ENCODE measurements around the gene TFE3. TPM values are rescaled to one million over a fixed set of nuclear protein-coding genes. Genes with fewer than 3 reads are reported as not detected.

Gene TFE3
- total RNA-seq, 2 experiments from 2014 or later: 25.7 to 26.8 TPM

DNA sequence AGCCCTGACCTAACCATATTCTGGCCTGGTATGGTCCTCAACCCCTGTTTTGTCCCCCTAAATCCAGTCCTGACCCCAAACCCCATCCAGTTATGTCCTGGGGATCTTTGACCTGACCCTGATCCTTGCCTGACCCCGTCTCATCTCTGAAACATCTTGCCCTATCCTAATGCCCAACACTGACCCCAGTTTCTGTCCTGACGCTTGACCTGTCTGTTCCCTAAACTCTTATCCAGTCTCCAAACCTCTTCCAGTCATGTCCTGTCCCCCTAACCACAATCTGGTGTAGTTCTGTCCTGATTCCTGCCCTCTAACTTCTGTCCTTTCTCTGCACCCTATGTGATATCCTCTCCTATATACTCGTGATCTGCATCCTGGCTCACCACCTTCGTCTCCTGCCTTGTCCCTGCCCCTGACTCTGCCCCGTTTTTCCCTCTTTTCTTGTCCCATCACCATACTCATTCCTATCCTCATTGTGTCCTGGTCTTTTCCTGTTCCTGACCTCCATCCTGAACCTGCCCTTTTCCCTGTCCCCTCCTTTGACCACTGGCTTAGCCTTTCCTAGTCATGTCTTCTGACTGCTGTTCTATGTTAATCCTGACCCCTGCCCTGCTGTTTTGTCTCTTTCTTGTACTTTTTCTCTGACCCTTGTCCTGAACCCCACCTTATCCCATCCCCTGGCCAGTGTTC, 11.1 kb upstream of the TFE3 start:
- Mint-ChIP-seq H3K9me3 (no peaks in the 10 kb centered on the region), H3K27me3 (no peaks in the 10 kb centered on the region), H3K27ac (peak overlapping the region; percentile 86), H3K4me1 (peaks cover 32% of the 10 kb centered on the region), H3K4me3 (peak overlapping the region; percentile 67), H3K36me3 (ENCODE audit: low read depth) (no peaks in the 10 kb centered on the region)
- POLR2A ChIA-PET: no interaction called here
- no peak for DNase-seq
- CTCF ChIA-PET: no interaction called here

DNA sequence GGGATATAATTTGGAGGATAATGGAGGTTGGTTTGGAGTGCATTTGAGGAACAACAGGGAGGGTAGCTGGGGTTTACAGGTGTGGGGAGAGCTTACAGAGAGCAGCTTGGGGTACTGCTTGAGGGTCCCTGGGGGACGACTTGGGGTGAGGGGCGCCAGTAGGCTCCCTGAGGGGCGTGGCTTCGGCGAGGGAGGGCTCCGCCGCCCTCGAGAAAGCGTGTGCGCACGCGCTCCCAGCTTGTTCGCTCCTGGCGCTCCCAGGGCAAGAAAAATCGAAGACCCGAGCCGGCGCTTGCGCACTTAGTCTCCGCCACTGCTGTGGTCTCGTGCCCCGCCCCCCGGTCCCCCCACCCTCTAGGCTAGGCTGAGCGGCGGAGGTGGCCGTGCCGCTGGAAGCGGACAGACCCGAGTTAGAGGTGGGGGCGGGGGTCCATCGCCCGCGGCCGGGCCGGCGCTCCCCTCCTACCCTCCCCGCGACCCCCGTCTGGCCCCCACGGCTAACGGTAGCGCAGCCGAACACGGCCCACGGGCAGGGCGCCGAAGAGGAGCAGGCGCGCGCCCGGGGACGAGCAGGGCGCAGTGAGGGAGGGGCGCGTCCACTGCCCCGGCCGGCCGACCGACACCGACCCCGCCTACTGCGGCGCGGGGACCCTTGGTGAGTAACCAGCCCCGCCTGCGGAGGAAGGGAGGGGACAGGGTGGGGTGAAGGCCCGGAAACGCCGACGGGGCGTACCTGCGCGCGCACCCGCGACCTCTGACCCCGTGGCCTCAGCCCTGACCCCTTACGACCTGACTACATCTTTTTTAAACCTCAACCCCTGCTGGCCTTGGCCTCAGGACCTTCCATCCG, 10.3 kb upstream of the TFE3 start:
- H3K4me3 Mint-ChIP-seq: peak overlapping the region; percentile 78
- H3K4me1 Mint-ChIP-seq: peaks cover 32% of the 10 kb centered on the region
- POLR2A ChIA-PET: no interaction called here

DNA sequence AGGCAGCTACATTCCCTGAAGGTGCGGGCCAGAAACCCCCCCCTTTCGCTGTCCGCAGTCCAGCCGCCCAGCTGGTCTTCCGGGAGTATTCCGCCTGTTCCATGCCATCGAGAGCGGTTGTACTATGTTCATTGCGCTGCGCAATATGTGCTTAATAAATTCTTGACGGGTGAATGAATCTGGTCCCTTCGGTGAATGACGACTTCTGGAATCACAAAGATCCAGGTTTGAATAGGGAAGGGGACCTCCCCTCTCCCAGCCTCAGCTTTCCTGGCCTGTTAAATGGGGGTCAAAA, 777 bp upstream of the TFE3 start:
- H3K4me1 Mint-ChIP-seq: peaks cover 40% of the 10 kb centered on the region
- H3K27me3 Mint-ChIP-seq: no peaks in the 10 kb centered on the region
- POLR2A ChIA-PET: no interaction called here
- H3K36me3 Mint-ChIP-seq (ENCODE audit: low read depth): peaks cover 7% of the 10 kb centered on the region
- H3K4me3 Mint-ChIP-seq: peak overlapping the region; percentile 90
- CTCF ChIA-PET: interaction anchor here (0.8 to 1.4 kb wide), 4 partner anchors 14 to 396 kb away, joined by 3 to 5 read pairs (median 4); partner anchors contain the start of gene CCDC120
- no peak for DNase-seq
- H3K27ac Mint-ChIP-seq: peak overlapping the region; percentile 95
- H3K9me3 Mint-ChIP-seq: no peaks in the 10 kb centered on the region

More for the DNA sequence above, 10.3 kb upstream of the TFE3 start:
- Mint-ChIP-seq H3K27me3 (no peaks in the 10 kb centered on the region), H3K36me3 (ENCODE audit: low read depth) (no peaks in the 10 kb centered on the region), H3K9me3 (no peaks in the 10 kb centered on the region), H3K27ac (peak overlapping the region; percentile 91)
- DNase-seq: peak; percentile 63
- CTCF ChIA-PET: interaction anchor here (0.6 kb wide), 2 partner anchors 13 to 1714 kb away, joined by 3 to 5 read pairs; no protein-coding TSS in a partner anchor

DNA sequence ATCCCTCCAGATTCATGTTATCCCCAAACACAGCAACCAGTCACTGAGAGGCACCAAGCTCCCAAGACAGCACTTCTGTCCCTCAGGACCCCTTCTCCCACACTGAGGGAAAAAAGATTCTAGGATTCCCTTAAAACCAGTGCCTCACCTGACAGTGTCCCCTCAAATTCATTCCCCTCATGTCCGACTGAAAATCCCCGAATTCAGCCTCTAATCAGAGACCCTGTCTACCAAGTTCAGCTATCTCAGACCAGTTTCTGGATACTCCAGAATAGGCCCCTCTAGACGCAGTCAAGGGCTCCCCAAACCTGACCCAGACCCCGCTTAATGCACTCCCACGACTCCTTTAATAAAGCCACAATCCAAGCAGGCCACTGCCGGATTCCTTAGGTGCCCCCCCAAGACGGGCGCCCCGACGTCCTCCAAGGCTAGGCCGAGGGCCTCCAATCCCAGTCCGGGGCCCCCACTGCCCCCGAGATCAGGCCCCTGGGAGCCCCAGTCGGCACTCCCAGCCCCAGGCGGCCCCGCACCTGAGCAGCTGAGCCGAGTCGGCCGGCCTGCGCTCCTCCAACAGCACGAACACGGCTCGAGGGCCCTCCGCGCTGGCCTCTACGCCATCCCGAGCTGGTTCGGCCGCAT, 457 bp downstream of the TFE3 start:
- Mint-ChIP-seq H3K4me3 (peak overlapping the region; percentile 90), H3K27ac (peak overlapping the region; percentile 95), H3K9me3 (no peaks in the 10 kb centered on the region), H3K27me3 (no peaks in the 10 kb centered on the region), H3K4me1 (peaks cover 46% of the 10 kb centered on the region), H3K36me3 (ENCODE audit: low read depth) (peaks cover 17% of the 10 kb centered on the region)
- POLR2A ChIA-PET: no interaction called here
- peak; percentile 6 for DNase-seq
- CTCF ChIA-PET: interaction anchor here (1.0 kb wide), 1 partner anchor 27 kb away, joined by 3 read pairs; no protein-coding TSS in a partner anchor

DNA sequence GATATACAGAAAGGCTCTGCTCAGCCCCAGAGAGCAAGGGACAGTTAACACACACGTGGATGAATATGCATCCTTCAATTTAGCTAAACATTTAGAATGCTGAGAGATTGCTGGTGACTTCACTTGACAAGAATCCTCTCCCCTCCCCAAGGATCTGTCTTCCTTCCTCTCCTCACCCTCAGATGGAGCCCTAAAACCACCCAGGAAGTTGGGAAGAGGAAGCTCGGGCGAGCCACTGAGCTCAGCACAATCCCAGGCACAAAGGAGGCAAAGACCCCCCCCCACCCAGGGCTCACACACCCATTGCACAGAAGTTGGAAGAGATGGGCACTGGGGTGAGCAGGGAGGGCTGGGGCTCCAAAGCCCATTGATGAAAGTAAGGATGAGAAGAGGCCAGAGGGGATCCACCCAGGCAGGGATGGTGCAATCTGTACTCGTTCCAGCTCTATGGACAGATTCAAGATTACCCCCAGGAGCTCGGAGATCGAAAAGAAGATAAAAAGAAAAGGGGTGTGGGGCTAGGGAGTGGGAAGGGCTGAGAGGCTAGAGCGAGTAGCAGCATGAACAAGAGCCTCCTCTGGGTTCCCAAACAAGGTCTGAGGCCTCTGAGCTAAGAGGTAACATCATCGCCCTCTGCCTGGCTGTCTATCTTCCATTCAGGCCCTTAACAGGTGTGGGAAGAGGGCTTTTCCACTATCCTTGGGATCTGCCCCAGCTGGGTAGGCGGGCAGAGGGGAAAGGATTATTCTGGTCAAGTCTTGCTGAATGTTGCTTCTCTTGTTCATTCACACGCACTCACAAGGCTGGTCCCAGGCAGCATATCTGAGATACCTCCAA, 1.2 kb downstream of the TFE3 start:
- H3K36me3 Mint-ChIP-seq (ENCODE audit: low read depth): peaks cover 18% of the 10 kb centered on the region
- H3K27me3 Mint-ChIP-seq: no peaks in the 10 kb centered on the region
- CTCF ChIA-PET: interaction anchor here (0.6 to 1.2 kb wide), 3 partner anchors 14 to 116 kb away, joined by 3 read pairs; no protein-coding TSS in a partner anchor

DNA sequence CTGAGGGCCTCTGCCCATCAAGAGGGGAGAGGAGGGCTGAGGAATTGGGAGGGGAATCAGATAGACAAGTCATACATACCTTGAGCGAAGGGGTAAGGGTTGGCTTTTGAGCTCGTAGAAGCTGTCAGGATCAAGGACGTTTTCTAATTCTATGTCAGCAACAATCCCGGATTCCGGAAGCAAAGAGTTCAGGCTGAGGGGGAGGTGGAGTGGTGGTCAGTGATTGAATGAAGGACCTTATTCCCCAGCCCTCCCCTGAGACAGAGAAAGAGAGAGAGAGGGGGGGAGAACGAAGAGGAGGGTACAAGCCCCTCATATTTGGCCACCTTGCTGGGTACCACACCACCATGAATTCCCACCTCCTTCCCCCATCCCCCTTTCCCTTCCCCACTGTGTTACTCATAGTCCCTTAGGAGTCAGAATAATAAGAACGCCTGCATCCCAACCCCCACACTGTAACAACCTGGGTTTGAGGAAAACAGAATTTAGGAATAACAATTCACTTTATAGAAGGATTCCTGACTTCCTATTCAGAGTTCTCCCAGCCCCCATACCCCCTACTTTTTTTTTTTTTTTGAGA, 2.7 kb downstream of the TFE3 start:
- ChIA-PET POLR2A (no interaction called here), CTCF (interaction anchor here (1.0 to 1.2 kb wide), 2 partner anchors 13 to 15 kb away, joined by 3 read pairs; no protein-coding TSS in a partner anchor)
- H3K27me3 Mint-ChIP-seq: no peaks in the 10 kb centered on the region
- peak overlapping the region; percentile 50 for H3K4me3 Mint-ChIP-seq
- H3K27ac Mint-ChIP-seq: peak overlapping the region; percentile 87
- DNase-seq: no peak
- peaks cover 46% of the 10 kb centered on the region for H3K4me1 Mint-ChIP-seq
- peaks cover 18% of the 10 kb centered on the region for H3K36me3 Mint-ChIP-seq (ENCODE audit: low read depth)
- H3K9me3 Mint-ChIP-seq: no peaks in the 10 kb centered on the region

More for the DNA sequence above, 1.2 kb downstream of the TFE3 start:
- no peaks in the 10 kb centered on the region for H3K9me3 Mint-ChIP-seq
- POLR2A ChIA-PET: no interaction called here
- H3K27ac Mint-ChIP-seq: peak overlapping the region; percentile 95
- peak; percentile 7 for DNase-seq
- peaks cover 46% of the 10 kb centered on the region for H3K4me1 Mint-ChIP-seq
- H3K4me3 Mint-ChIP-seq: peak overlapping the region; percentile 90

DNA sequence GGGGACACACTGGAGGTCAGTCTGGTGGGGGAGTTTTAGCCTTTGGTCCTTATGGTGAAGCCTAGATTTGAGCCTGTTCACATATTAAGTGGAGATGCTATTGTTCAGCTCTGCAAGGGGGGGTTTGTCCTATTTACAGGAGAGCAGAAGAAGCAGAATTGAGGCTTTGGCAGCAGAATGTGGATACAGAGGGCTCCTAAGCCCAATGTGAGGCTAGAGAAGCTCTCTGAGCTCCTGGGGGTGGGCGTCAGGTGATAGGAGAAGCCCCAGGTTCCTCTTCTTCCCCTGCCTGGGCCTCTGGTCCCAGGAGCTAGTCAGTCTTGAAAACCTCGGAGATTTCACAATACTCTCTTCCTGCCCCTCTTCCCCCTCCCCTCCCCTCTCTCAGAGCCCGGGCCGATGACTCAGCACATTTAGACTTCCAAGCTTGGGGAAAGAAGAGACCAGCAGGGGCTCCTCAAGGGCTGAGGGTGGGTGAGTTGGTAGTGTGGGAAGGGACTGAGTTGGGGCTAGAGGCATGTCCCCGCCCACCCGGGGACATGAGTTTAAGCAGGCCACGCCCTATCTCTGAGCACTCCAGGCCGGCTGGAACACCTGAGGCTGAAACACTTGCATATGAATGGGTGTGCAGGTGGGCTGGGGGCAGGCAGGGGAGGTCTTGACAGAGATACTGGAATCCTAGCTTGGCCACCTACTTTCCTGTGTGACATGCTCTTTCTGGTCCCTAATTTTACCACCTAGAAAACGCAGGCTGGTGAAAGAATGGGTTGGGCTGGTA, 3.4 kb downstream of the TFE3 start:
- ChIA-PET CTCF (interaction anchor here (0.6 to 1.0 kb wide), 2 partner anchors 13 to 22 kb away, joined by 3 read pairs; no protein-coding TSS in a partner anchor), POLR2A (interaction anchor here (0.7 kb wide), 1 partner anchor 38 kb away, joined by 3 read pairs; the partner anchor contains the start of gene GRIPAP1)
- Mint-ChIP-seq H3K27ac (peak overlapping the region; percentile 87), H3K9me3 (no peaks in the 10 kb centered on the region), H3K4me1 (peaks cover 46% of the 10 kb centered on the region), H3K4me3 (peak overlapping the region; percentile 50), H3K27me3 (no peaks in the 10 kb centered on the region), H3K36me3 (ENCODE audit: low read depth) (peaks cover 19% of the 10 kb centered on the region)
- peak; percentile 48 for DNase-seq

DNA sequence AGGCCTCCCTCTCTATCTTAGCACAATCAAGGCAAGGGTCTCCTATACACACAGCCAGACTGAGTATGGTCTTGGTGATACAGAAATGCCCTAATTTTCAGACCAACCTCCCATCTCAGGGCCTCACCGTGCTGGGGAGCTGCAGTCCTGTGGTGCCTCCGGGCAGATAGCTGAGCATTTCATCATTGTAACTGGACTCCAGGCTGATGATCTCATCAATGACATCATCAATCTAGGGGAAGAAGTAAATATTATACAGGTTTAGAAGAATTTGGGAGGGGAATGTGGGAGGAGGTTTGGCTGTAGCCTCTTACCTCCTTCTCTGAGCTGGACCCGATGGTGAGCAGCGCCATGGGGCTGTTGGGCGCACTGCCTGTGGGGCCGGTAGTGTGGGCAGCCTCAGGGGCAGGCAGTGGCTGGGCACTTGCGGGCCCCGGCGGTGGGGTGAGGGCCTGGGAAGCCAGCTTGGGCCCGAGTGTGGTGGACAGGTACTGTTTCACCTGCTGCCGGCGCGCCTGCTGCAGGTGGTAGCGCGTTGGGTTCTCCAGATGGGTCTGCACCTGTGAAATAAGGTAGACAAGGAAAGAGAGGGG, 5.2 kb downstream of the TFE3 start:
- no peak overlapping the region for H3K4me3 Mint-ChIP-seq
- no peaks in the 10 kb centered on the region for H3K27me3 Mint-ChIP-seq
- H3K4me1 Mint-ChIP-seq: peaks cover 37% of the 10 kb centered on the region
- no peaks in the 10 kb centered on the region for H3K9me3 Mint-ChIP-seq
- DNase-seq: no peak
- peaks cover 22% of the 10 kb centered on the region for H3K36me3 Mint-ChIP-seq (ENCODE audit: low read depth)
- H3K27ac Mint-ChIP-seq: no peak overlapping the region
- CTCF ChIA-PET: no interaction called here
- POLR2A ChIA-PET: no interaction called here

DNA sequence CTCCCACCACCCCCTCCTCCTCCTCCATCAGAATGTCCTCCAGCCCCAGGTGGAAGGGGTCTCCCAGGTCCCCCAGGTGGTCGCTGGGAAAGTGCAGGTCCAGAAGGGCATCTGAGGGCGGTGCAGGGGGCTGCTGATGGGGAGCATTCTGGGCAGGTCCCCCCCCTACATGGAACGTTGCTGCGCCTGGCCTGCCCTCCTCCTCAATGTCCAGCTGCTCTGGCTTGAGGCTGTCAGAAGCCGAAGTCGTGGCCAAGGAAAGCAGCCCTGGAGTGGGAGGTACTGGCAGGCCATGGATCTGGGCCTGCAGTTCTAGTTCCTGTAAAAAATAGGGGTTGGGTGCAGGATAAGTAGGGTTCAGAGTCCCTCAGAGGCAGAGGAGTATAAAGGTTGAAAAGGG, 12.9 kb downstream of the TFE3 start:
- no peaks in the 10 kb centered on the region for H3K27me3 Mint-ChIP-seq
- POLR2A ChIA-PET: no interaction called here
- CTCF ChIA-PET: no interaction called here
- H3K36me3 Mint-ChIP-seq (ENCODE audit: low read depth): peaks cover 10% of the 10 kb centered on the region
- no peak overlapping the region for H3K27ac Mint-ChIP-seq
- no peak for DNase-seq
- no peak overlapping the region for H3K4me3 Mint-ChIP-seq
- H3K9me3 Mint-ChIP-seq: no peaks in the 10 kb centered on the region
- H3K4me1 Mint-ChIP-seq: no peaks in the 10 kb centered on the region

DNA sequence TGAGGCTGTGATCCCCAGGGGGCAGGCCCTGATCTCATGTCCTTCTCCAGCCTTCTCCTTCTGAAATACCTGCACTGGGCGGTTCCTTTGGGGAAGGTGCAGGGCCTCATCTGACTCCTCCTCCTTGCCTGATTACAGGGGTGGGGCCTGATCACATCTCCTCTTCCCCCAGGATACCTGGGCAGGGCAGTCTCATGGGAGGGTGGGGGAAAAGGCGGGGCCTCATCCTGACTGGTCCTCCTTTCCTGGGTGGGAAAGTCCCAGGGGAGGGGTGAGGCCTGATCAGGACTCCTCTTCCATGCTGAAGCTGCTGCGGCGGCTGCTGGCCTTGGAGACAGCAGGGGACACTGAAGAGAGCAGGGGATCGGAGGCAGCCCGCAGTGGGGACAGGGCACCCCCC, 13.3 kb downstream of the TFE3 start:
- CTCF ChIA-PET: no interaction called here
- Mint-ChIP-seq H3K27ac (no peak overlapping the region), H3K27me3 (no peaks in the 10 kb centered on the region), H3K36me3 (ENCODE audit: low read depth) (peaks cover 10% of the 10 kb centered on the region), H3K4me3 (no peak overlapping the region), H3K9me3 (no peaks in the 10 kb centered on the region), H3K4me1 (no peaks in the 10 kb centered on the region)
- POLR2A ChIA-PET: no interaction called here
- no peak for DNase-seq

DNA sequence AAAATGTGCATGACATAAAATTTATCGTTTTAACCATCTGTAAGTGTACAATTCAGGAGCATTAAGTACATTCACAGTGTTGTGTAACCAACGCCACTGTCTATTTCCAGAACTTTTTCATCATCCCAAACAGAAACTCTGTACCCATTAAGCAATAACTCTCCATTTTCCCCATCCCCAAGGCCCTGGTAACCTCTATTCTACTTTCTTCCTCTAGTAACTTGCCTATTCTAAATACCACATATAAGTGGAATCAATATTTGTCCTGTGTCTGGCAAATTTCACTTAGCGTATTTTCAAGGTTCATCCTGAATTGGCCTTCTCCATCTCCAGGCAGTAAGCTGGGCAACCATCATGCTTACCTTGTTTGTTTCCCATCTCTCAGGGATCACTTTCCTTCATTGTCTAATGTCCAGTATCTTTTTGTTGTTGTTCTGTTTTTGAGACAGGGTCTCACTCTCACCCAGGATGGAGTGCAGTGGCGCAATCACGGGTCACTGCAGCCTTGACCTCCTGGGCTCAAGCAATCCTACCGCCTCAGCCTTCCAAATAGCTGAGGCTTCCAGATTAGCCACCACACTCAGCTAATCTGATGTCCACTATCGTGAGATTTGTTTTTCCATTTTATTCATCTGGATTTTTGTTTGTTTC, 23.4 kb downstream of the TFE3 start:
- POLR2A ChIA-PET: interaction anchor here (0.6 kb wide), 1 partner anchor 58 kb away, joined by 7 read pairs; no protein-coding TSS in a partner anchor
- CTCF ChIA-PET: interaction anchor here (0.6 kb wide), 1 partner anchor 790 kb away, joined by 3 read pairs; no protein-coding TSS in a partner anchor
- H3K4me1 Mint-ChIP-seq: peaks cover 4% of the 10 kb centered on the region

More for the DNA sequence above, 23.4 kb downstream of the TFE3 start:
- H3K36me3 Mint-ChIP-seq (ENCODE audit: low read depth): peaks cover 4% of the 10 kb centered on the region
- no peak overlapping the region for H3K4me3 Mint-ChIP-seq
- H3K27ac Mint-ChIP-seq: no peak overlapping the region
- no peaks in the 10 kb centered on the region for H3K9me3 Mint-ChIP-seq
- DNase-seq: no peak
- no peaks in the 10 kb centered on the region for H3K27me3 Mint-ChIP-seq

All from activated CD4-positive, alpha-beta T cell treated with anti-CD3 and anti-CD28 coated beads, Interleukin-2, amount 10 ng/mL, durations not matched to agents 7 days and 5 days (primary cell).